DOHH2 (cell line): ENCODE measurements around the gene BLM.

Experiments
- H3F3A ChIP-seq: fragments of 200-600 bp; sonication (generic), shearing (Covaris generic); 2 replicates; pipeline ENCODE4 v1.6.0; 2016; ENCODE audit warnings: antibody characterized with exemption, mild to moderate bottlenecking; ENCODE audit not compliant: control insufficient read depth, insufficient read depth
- H3K27ac ChIP-seq: fragments of 200-600 bp; sonication (generic); 2 replicates; pipeline ENCODE4 v1.5.1; 2014; ENCODE audit warnings: low read depth, mild to moderate bottlenecking, low read length, moderate library complexity
- H3K27me3 ChIP-seq: fragments of 200-600 bp; sonication (generic); 2 replicates; pipeline ENCODE4 v1.6.1; 2014; ENCODE audit warnings: mild to moderate bottlenecking, low read length, mixed read lengths; ENCODE audit not compliant: control insufficient read depth
- H3K36me3 ChIP-seq: fragments of 200-600 bp; sonication (generic); 2 replicates; pipeline ENCODE4 v1.6.1; 2014; ENCODE audit warnings: mild to moderate bottlenecking, low read length, moderate library complexity, mixed read lengths; ENCODE audit not compliant: control insufficient read depth
- H3K4me1 ChIP-seq: fragments of 200-600 bp; sonication (generic); 2 replicates; pipeline ENCODE4 v1.6.1; 2014; ENCODE audit warnings: mild to moderate bottlenecking, low read length, mixed read lengths; ENCODE audit not compliant: control insufficient read depth
- H3K4me2 ChIP-seq: fragments of 200-600 bp; sonication (generic); 2 replicates; pipeline ENCODE4 v1.6.0; 2014; ENCODE audit warnings: mild to moderate bottlenecking, low read length, moderate library complexity
- H3K4me3 ChIP-seq: fragments of 200-600 bp; sonication (generic); 2 replicates; pipeline ENCODE4 v1.5.1; 2014; ENCODE audit warnings: mild to moderate bottlenecking, low read length, mixed read lengths
- H3K79me2 ChIP-seq: fragments of 200-600 bp; sonication (generic); 2 replicates; pipeline ENCODE4 v1.6.1; 2014; ENCODE audit warnings: mild to moderate bottlenecking, low read length, mixed read lengths; ENCODE audit not compliant: control insufficient read depth
- H3K9me2 ChIP-seq: fragments of 200-600 bp; sonication (generic); replicated peaks from 2 replicates; pipeline ENCODE4 v1.6.1; 2014; ENCODE audit warnings: mild to moderate bottlenecking, low read length, mixed read lengths; ENCODE audit not compliant: control insufficient read depth
- H3K9me3 ChIP-seq: fragments of 200-600 bp; sonication (generic); 2 replicates; pipeline ENCODE4 v1.6.1; 2014; ENCODE audit warnings: antibody characterized with exemption, low read length, mixed read lengths; ENCODE audit not compliant: control insufficient read depth, insufficient read depth
- H4K20me1 ChIP-seq: fragments of 200-600 bp; sonication (generic); 2 replicates; pipeline ENCODE4 v1.6.0; 2014; ENCODE audit warnings: low read depth, mild to moderate bottlenecking, antibody characterized with exemption, low read length, moderate library complexity; ENCODE audit not compliant: control insufficient read depth, insufficient read depth
- CTCF ChIP-seq: fragments of 200-600 bp; sonication (generic); IDR thresholded peaks from one replicate; pipeline ENCODE4 v1.5.1; 2014; ENCODE audit warnings: antibody characterized with exemption, mild to moderate bottlenecking, low read depth, low read length; ENCODE audit not compliant: poor library complexity, severe bottlenecking
- EZH2phosphoT487 ChIP-seq: fragments of 200-600 bp; sonication (generic); IDR thresholded peaks from 2 replicates; pipeline ENCODE4 v1.6.1; 2017; ENCODE audit warnings: borderline replicate concordance, mild to moderate bottlenecking, antibody characterized with exemption, low read length, moderate library complexity, mixed read lengths

The BLM gene

GRCh38 chr15:90819850-90820249 lies 102.7 kb downstream of the BLM start:
- no peak overlapping the region for H3K4me2 ChIP-seq
- no peaks in the 10 kb centered on the region for H4K20me1 ChIP-seq

GRCh38 chr15:90820481-90820880 lies 103.3 kb downstream of the BLM start:
- H3K79me2 ChIP-seq = no peaks in the 10 kb centered on the region
- H3F3A ChIP-seq = peaks cover 10% of the 10 kb centered on the region; the same call in 1 of the 2 replicates
- H3K27ac ChIP-seq = no peak overlapping the region
- no peaks in the 10 kb centered on the region for H3K9me3 ChIP-seq
- H3K36me3 ChIP-seq = peaks cover 2% of the 10 kb centered on the region
- TF ChIP-seq CTCF (no peak), EZH2phosphoT487 (no peak)
- peaks cover 4% of the 10 kb centered on the region; the same call in 1 of the 2 replicates for H3K27me3 ChIP-seq
- peaks cover 32% of the 10 kb centered on the region for H3K4me1 ChIP-seq
- no peak overlapping the region for H3K4me3 ChIP-seq
- H3K9me2 ChIP-seq = no peaks in the 10 kb centered on the region
- H3K4me2 ChIP-seq = no peak overlapping the region
- no peaks in the 10 kb centered on the region for H4K20me1 ChIP-seq

More at GRCh38 chr15:90819850-90820249, 102.7 kb downstream of the BLM start:
- H3K4me3 ChIP-seq = no peak overlapping the region
- H3K9me2 ChIP-seq = no peaks in the 10 kb centered on the region
- H3F3A ChIP-seq = peaks cover 15% of the 10 kb centered on the region; the same call in 1 of the 2 replicates
- H3K4me1 ChIP-seq = peaks cover 32% of the 10 kb centered on the region
- peaks cover 4% of the 10 kb centered on the region; the same call in 1 of the 2 replicates for H3K27me3 ChIP-seq
- no peak overlapping the region for H3K27ac ChIP-seq
- peaks cover 8% of the 10 kb centered on the region for H3K36me3 ChIP-seq
- H3K79me2 ChIP-seq = no peaks in the 10 kb centered on the region
- H3K9me3 ChIP-seq = no peaks in the 10 kb centered on the region
- TF ChIP-seq EZH2phosphoT487 (no peak), CTCF (no peak)

GRCh38 chr15:90822204-90822955 lies 105.2 kb downstream of the BLM start:
- TF ChIP-seq EZH2phosphoT487 (no peak), CTCF (no peak)
- H3K27me3 ChIP-seq = peaks cover 4% of the 10 kb centered on the region; the same call in 1 of the 2 replicates
- H3K9me3 ChIP-seq = no peaks in the 10 kb centered on the region
- no peaks in the 10 kb centered on the region for H3K36me3 ChIP-seq
- no peak overlapping the region for H3K4me3 ChIP-seq
- H3F3A ChIP-seq = peaks cover 5% of the 10 kb centered on the region; the same call in 1 of the 2 replicates
- H3K4me1 ChIP-seq = peaks cover 23% of the 10 kb centered on the region
- no peaks in the 10 kb centered on the region for H3K79me2 ChIP-seq
- no peaks in the 10 kb centered on the region for H4K20me1 ChIP-seq
- no peaks in the 10 kb centered on the region for H3K9me2 ChIP-seq
- no peak overlapping the region for H3K27ac ChIP-seq
- no peak overlapping the region for H3K4me2 ChIP-seq
